SK-N-SH (cell line): ENCODE measurements around the gene GALNT6. TPM values are rescaled to one million over a fixed set of nuclear protein-coding genes. Genes with fewer than 3 reads are reported as not detected.
"Not testable (repeated sequence)": the region's sequence is repeated elsewhere in the genome, so short reads cannot be mapped to it uniquely, and the experiment has no call there.

Experiments used
- CTCF ChIA-PET: fragments of 300-600, 350-600 bp; formaldehyde crosslinking; extraction: SDS; loops from one replicate; lab custom pipeline; 2021; lab: Yijun Ruan, JAX
- POLR2A ChIA-PET: fragments of 350-600 bp; sonication (Branson Sonifier 250); formaldehyde crosslinking; extraction: SDS; loops from one replicate; lab custom pipeline; 2020; ENCODE audit warnings: antibody characterized with exemption, inconsistent platforms; lab: Yijun Ruan, JAX
- DNase-seq: peaks from one replicate; pipeline ENCODE4 v3.0.0; 2012
- H2AFZ ChIP-seq: fragments of 200-600 bp; sonication (generic); 2 replicates; pipeline ENCODE4 v1.8.1; 2016; ENCODE audit warnings: antibody characterized with exemption, mild to moderate bottlenecking, low read depth
- H3F3A ChIP-seq: fragments of 200-600 bp; sonication (generic); replicated peaks from 2 replicates; pipeline ENCODE3; 2016; ENCODE audit warnings: antibody characterized with exemption, mild to moderate bottlenecking; ENCODE audit not compliant: insufficient read depth
- H3K27ac ChIP-seq, 2 experiments: fragments of 200-500 bp in 1 of 2; fragments of 200-600 bp in 1 of 2; sonication (Bioruptor generic) in 1 of 2; sonication (generic), shearing (Covaris generic) in 1 of 2; 2 replicates each; pipeline versions ENCODE4 v1.5.1 to v1.6.1; 2014 to 2016; ENCODE audit warnings: low read depth in 2 of 2, inconsistent platforms in 1 of 2, low read length in 1 of 2, mild to moderate bottlenecking in 1 of 2, mixed read lengths in 1 of 2
- H3K27me3 ChIP-seq: fragments of 200-600 bp; sonication (generic), shearing (Covaris generic); 2 replicates; pipeline ENCODE4 v1.6.1; 2016; ENCODE audit warnings: mixed run types; ENCODE audit not compliant: insufficient read depth
- H3K36me3 ChIP-seq, 2 experiments: fragments of 200-500 bp in 1 of 2; fragments of 200-600 bp in 1 of 2; sonication (Bioruptor generic) in 1 of 2; sonication (generic) in 1 of 2; replicated peaks in 1 of 2; 2 replicates each; pipeline versions ENCODE3 to v1.5.1; 2014 to 2016; ENCODE audit warnings: low read length in 1 of 2, mild to moderate bottlenecking in 1 of 2; ENCODE audit not compliant: insufficient read depth in 2 of 2, control insufficient read depth in 1 of 2
- H3K4me1 ChIP-seq, 2 experiments: fragments of 200-500 bp in 1 of 2; fragments of 200-600 bp in 1 of 2; sonication (Bioruptor generic) in 1 of 2; sonication (generic), shearing (Covaris generic) in 1 of 2; 2 replicates each; pipeline versions ENCODE4 v1.5.1 to v1.6.1; 2014 to 2016; ENCODE audit warnings: low read depth in 1 of 2, low read length in 1 of 2, mixed run types in 1 of 2; ENCODE audit not compliant: insufficient read depth in 2 of 2, control insufficient read depth in 1 of 2
- H3K4me2 ChIP-seq: fragments of 200-600 bp; sonication (generic), shearing (Covaris generic); 2 replicates; pipeline ENCODE4 v1.6.1; 2017; ENCODE audit warnings: mixed run types
- H3K4me3 ChIP-seq, 2 experiments: fragments of 200-500 bp in 1 of 2; fragments of 200-600 bp in 1 of 2; sonication (Bioruptor generic) in 1 of 2; sonication (generic), shearing (Covaris generic) in 1 of 2; 2 replicates each; pipeline versions ENCODE4 v1.5.1 to v1.8.1; 2014 to 2016; ENCODE audit warnings: low read depth in 2 of 2, inconsistent platforms in 1 of 2, low read length in 1 of 2, mild to moderate bottlenecking in 1 of 2, mixed read lengths in 1 of 2, moderate library complexity in 1 of 2
- H3K79me2 ChIP-seq: fragments of 200-600 bp; sonication (generic); 2 replicates; pipeline ENCODE4 v1.8.1; 2017; ENCODE audit warnings: mild to moderate bottlenecking; ENCODE audit not compliant: insufficient read depth
- H3K9ac ChIP-seq: fragments of 200-600 bp; sonication (generic); 2 replicates; pipeline ENCODE4 v1.6.1; 2017; ENCODE audit warnings: mixed run types
- H3K9me2 ChIP-seq: fragments of 200-600 bp; sonication (generic); 2 replicates; pipeline ENCODE4 v1.6.1; 2017; ENCODE audit warnings: mixed run types
- H3K9me3 ChIP-seq: fragments of 200-600 bp; sonication (generic); 2 replicates; pipeline ENCODE4 v1.6.1; 2017; ENCODE audit warnings: mixed run types, mild to moderate bottlenecking, moderate library complexity
- H4K20me1 ChIP-seq: fragments of 200-600 bp; sonication (generic); 2 replicates; pipeline ENCODE4 v1.6.1; 2017; ENCODE audit warnings: mild to moderate bottlenecking, mixed run types; ENCODE audit not compliant: insufficient read depth
- EZH2phosphoT487 ChIP-seq: fragments of 200-600 bp; sonication (generic); IDR thresholded peaks from 2 replicates; pipeline ENCODE4 v1.6.1; 2017; ENCODE audit warnings: low read depth, mixed run types, mild to moderate bottlenecking, antibody characterized with exemption, moderate library complexity, borderline replicate concordance
- NRF1 ChIP-seq: IDR thresholded peaks from 2 replicates; pipeline ENCODE4 v1.6.1; 2012; ENCODE audit warnings: low read depth, mild to moderate bottlenecking, low read length
- POLR2AphosphoS5 ChIP-seq: IDR thresholded peaks from 2 replicates; pipeline ENCODE4 v1.6.1; 2012; ENCODE audit warnings: low read depth, low read length
- RAD21 ChIP-seq: IDR thresholded peaks from 2 replicates; pipeline ENCODE4 v1.6.1; 2012; ENCODE audit warnings: mild to moderate bottlenecking, low read length
- RXRA ChIP-seq: IDR thresholded peaks from 2 replicates; pipeline ENCODE4 v1.4.0; 2012; ENCODE audit warnings: low read depth, mild to moderate bottlenecking, borderline replicate concordance
- TAF1 ChIP-seq: IDR thresholded peaks from 2 replicates; pipeline ENCODE4 v1.6.1; 2012; ENCODE audit warnings: low read depth, mild to moderate bottlenecking, low read length, moderate library complexity, borderline replicate concordance
- WGBS: methylation state at CpG from one replicate; pipeline ENCODE4 v1.1.6; 2017; ENCODE audit warnings: low lambda C conversion rate; 5-methylcytosine and 5-hydroxymethylcytosine counted together
- polyA plus RNA-seq, 3 experiments: library from polyadenylated mRNA; depleted of rRNA; stranded (reverse); fragments of >200 nt; gene quantifications; 2 replicates each; pipeline ENCODE4 v1.2.3, GENCODE V29; 2012
- TF ChIP-seq, protein P1 (sequence below): fragments of 150-350 bp; IDR thresholded peaks from 2 replicates; pipeline ENCODE4 v1.6.1; 2017; ENCODE audit warnings: antibody characterized with exemption, low read length, low read depth, borderline replicate concordance
- TF ChIP-seq, protein P2 (sequence below): IDR thresholded peaks from 2 replicates; pipeline ENCODE4 v1.6.1; 2012; ENCODE audit warnings: mild to moderate bottlenecking, low read depth, low read length, moderate library complexity
- TF ChIP-seq, protein P3 (sequence below): IDR thresholded peaks from 2 replicates; pipeline ENCODE4 v1.4.0; 2012; ENCODE audit warnings: low read depth, borderline replicate concordance
- TF ChIP-seq, protein P4 (sequence below): fragments of 150-350 bp; IDR thresholded peaks from 2 replicates; pipeline ENCODE4 v1.6.1; 2016; ENCODE audit warnings: mild to moderate bottlenecking, low read depth, low read length
- TF ChIP-seq, protein P5 (sequence below): fragments of 200-600 bp; sonication (generic); IDR thresholded peaks from 2 replicates; pipeline ENCODE4 v1.6.1; 2017; ENCODE audit warnings: antibody characterized with exemption, mild to moderate bottlenecking, moderate library complexity

GALNT6 gene
- polyA plus RNA-seq, 1 of the 3 experiments (the other 2 are of a cell fraction) = 0.74 TPM

DNA sequence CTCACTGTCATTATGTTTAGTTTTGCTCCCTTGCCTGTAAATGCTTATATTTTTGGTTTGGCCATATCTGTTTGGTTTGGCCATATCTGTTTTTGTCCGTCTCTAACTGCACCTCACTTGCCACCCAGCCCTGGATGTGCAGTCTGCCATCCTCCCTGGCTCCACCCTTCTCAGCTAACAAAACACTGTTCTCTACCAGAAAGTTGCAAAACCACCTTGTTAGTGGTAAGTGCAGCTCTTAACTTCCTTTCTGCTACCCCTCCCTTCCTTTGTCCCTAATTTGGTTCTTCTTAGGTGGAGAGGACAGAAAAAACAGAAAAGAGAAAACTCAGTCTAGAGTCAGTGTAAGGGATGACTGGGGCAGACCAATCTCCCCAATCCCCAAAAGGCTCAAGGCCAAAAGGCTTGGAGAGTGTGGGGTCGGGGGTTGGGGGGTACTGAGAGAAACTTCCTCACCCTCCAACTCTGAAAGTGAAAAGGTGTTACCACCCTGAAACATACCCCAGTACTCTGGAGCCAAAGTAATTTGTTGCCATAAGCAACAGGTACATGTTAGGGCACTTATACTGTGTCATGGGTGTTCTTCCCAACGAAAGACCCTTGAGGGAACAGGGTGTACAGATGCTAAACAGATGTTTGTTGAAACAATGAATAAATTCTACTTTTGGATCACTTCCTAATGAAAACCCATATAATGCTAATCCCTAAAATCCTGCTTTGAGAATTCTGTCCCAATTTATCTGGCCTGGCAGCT, 72.2 kb downstream of the GALNT6 start:
- no peak overlapping the region for H3K4me3 ChIP-seq
- CTCF ChIA-PET = interaction anchor here (0.8 to 0.9 kb wide), 2 partner anchors 28 to 101 kb away, joined by 3 read pairs; partner anchors contain the start of gene POU6F1
- 76% methylated on average over 3 of the region's 3 CpGs for WGBS
- no peaks in the 10 kb centered on the region for H3K9me2 ChIP-seq
- no peaks in the 10 kb centered on the region for H4K20me1 ChIP-seq
- H3K79me2 ChIP-seq = no peaks in the 10 kb centered on the region
- no peaks in the 10 kb centered on the region for H3K9me3 ChIP-seq
- POLR2A ChIA-PET = no interaction called here
- no peak overlapping the region for H3K9ac ChIP-seq
- no peak overlapping the region for H2AFZ ChIP-seq
- H3F3A ChIP-seq = no peaks in the 10 kb centered on the region
- H3K4me1 ChIP-seq = peaks cover 0 to 2% of the 10 kb centered on the region in 2 experiments; a peak in 1 of 4 replicates
- TF ChIP-seq, protein P1, sequence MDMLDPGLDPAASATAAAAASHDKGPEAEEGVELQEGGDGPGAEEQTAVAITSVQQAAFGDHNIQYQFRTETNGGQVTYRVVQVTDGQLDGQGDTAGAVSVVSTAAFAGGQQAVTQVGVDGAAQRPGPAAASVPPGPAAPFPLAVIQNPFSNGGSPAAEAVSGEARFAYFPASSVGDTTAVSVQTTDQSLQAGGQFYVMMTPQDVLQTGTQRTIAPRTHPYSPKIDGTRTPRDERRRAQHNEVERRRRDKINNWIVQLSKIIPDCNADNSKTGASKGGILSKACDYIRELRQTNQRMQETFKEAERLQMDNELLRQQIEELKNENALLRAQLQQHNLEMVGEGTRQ = no peak
- TF ChIP-seq RXRA (no peak), RAD21 (no peak), POLR2AphosphoS5 (no peak), EZH2phosphoT487 (no peak), NRF1 (no peak), TAF1 (no peak)
- TF ChIP-seq, protein P2, sequence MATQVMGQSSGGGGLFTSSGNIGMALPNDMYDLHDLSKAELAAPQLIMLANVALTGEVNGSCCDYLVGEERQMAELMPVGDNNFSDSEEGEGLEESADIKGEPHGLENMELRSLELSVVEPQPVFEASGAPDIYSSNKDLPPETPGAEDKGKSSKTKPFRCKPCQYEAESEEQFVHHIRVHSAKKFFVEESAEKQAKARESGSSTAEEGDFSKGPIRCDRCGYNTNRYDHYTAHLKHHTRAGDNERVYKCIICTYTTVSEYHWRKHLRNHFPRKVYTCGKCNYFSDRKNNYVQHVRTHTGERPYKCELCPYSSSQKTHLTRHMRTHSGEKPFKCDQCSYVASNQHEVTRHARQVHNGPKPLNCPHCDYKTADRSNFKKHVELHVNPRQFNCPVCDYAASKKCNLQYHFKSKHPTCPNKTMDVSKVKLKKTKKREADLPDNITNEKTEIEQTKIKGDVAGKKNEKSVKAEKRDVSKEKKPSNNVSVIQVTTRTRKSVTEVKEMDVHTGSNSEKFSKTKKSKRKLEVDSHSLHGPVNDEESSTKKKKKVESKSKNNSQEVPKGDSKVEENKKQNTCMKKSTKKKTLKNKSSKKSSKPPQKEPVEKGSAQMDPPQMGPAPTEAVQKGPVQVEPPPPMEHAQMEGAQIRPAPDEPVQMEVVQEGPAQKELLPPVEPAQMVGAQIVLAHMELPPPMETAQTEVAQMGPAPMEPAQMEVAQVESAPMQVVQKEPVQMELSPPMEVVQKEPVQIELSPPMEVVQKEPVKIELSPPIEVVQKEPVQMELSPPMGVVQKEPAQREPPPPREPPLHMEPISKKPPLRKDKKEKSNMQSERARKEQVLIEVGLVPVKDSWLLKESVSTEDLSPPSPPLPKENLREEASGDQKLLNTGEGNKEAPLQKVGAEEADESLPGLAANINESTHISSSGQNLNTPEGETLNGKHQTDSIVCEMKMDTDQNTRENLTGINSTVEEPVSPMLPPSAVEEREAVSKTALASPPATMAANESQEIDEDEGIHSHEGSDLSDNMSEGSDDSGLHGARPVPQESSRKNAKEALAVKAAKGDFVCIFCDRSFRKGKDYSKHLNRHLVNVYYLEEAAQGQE = no peak
- TF ChIP-seq, protein P3, sequence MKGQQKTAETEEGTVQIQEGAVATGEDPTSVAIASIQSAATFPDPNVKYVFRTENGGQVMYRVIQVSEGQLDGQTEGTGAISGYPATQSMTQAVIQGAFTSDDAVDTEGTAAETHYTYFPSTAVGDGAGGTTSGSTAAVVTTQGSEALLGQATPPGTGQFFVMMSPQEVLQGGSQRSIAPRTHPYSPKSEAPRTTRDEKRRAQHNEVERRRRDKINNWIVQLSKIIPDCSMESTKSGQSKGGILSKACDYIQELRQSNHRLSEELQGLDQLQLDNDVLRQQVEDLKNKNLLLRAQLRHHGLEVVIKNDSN = no peak
- TF ChIP-seq, protein P4, sequence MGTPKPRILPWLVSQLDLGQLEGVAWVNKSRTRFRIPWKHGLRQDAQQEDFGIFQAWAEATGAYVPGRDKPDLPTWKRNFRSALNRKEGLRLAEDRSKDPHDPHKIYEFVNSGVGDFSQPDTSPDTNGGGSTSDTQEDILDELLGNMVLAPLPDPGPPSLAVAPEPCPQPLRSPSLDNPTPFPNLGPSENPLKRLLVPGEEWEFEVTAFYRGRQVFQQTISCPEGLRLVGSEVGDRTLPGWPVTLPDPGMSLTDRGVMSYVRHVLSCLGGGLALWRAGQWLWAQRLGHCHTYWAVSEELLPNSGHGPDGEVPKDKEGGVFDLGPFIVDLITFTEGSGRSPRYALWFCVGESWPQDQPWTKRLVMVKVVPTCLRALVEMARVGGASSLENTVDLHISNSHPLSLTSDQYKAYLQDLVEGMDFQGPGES = no peak
- TF ChIP-seq, protein P5, sequence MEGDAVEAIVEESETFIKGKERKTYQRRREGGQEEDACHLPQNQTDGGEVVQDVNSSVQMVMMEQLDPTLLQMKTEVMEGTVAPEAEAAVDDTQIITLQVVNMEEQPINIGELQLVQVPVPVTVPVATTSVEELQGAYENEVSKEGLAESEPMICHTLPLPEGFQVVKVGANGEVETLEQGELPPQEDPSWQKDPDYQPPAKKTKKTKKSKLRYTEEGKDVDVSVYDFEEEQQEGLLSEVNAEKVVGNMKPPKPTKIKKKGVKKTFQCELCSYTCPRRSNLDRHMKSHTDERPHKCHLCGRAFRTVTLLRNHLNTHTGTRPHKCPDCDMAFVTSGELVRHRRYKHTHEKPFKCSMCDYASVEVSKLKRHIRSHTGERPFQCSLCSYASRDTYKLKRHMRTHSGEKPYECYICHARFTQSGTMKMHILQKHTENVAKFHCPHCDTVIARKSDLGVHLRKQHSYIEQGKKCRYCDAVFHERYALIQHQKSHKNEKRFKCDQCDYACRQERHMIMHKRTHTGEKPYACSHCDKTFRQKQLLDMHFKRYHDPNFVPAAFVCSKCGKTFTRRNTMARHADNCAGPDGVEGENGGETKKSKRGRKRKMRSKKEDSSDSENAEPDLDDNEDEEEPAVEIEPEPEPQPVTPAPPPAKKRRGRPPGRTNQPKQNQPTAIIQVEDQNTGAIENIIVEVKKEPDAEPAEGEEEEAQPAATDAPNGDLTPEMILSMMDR = no peak
- H3K4me2 ChIP-seq = no peak overlapping the region
- DNase-seq = no peak
- no peaks in the 10 kb centered on the region for H3K36me3 ChIP-seq
- H3K27ac ChIP-seq = no peak overlapping the region
- no peaks in the 10 kb centered on the region for H3K27me3 ChIP-seq

DNA sequence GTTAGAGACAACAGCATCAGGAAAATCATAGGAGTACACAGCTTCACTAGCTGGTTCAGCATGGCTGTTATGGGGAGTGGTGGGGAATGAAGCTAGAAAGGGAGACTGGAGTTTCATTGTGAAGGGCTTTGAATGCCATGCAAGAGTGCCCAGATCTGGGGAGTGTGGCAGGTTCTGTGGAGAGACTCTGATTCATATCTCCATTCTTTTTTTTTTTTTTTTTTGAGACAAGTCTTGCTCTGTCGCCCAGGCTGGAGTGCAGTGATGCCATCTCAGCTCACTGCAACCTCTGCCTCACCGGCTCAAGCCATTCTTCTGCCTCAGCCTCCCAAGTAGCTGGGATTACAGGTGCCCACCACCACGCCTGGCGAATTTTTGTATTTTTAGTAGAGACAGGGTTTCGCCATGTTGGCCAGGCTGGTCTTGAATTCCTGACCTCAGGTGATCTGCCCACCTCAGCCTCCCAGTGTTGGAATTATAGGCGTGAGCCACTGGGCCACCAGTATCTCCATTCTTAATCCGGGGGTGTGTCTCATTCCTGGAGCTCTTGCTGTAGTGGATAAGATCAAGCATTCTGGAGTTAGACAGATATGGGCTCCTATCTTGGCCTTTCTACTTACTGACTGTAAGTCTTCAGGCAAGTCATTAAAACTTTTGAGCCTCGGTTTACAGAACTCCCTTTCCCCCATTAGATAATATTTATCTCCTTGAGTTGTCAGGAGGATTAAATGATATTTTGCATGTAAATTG, 73.0 kb downstream of the GALNT6 start:
- H3K79me2 ChIP-seq, H3K4me3 ChIP-seq, H3K4me2 ChIP-seq, H3K9ac ChIP-seq, H3K27me3 ChIP-seq, H3K36me3 ChIP-seq, H3K9me2 ChIP-seq, H3K27ac ChIP-seq, H3F3A ChIP-seq, H4K20me1 ChIP-seq, H2AFZ ChIP-seq, H3K4me1 ChIP-seq, DNase-seq, H3K9me3 ChIP-seq: not testable (repeated sequence)
- POLR2A ChIA-PET = interaction anchor here (0.6 kb wide), 1 partner anchor 15 kb away, joined by 4 read pairs; no protein-coding TSS in a partner anchor
- 91% methylated on average over 8 of the region's 8 CpGs for WGBS
- CTCF ChIA-PET = interaction anchor here (0.8 kb wide), 1 partner anchor 100 kb away, joined by 3 read pairs; the partner anchor contains the start of gene POU6F1
